ENCODE results near the gene PCSK4. TPM values are rescaled to one million over a fixed set of nuclear protein-coding genes. Genes with fewer than 3 reads are reported as not detected.
A peak's percentile ranks its signal among the peaks of the same experiment; 100 is the strongest.

The PCSK4 gene
- total RNA-seq, 2 experiments from 2014 or later: 1.8 to 3.9 TPM

DNA sequence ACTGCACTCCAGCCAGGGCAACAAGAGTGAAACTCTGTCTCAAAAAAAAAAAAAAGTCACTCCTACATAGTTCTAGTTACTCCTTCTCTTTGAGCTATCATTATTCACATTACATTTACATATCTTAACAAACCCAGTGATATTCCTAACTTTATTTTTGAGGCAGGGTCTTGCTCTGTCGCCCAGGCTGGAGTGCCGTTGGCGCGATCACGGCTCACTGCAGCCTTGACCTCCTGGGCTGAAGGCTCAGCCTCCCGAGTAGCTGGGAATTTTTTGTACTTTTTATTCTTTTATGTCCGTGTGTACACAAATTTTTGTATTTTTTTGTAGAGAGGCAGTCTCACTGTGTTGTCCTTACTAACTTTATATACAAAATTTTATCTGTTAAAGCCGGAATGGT lies 52.5 kb downstream of the PCSK4 start:
- ChIA-PET CTCF (interaction anchor here (0.5 to 1.7 kb wide), 8 partner anchors 11 to 158 kb away, joined by 3 to 5 read pairs (median 3); no protein-coding TSS in a partner anchor), POLR2A (interaction anchor here (0.6 kb wide), 2 partner anchors 25 to 754 kb away, joined by 3 to 4 read pairs; no protein-coding TSS in a partner anchor)
- Mint-ChIP-seq H3K4me3 (peak overlapping the region; percentile 94), H3K27me3 (no peaks in the 10 kb centered on the region), H3K27ac (no peak overlapping the region), H3K36me3 (ENCODE audit: low read depth) (peaks cover 51% of the 10 kb centered on the region), H3K9me3 (ENCODE audit: low read depth) (no peaks in the 10 kb centered on the region), H3K4me1 (peaks cover 34% of the 10 kb centered on the region)
- DNase-seq (no peak), ATAC-seq (no peak)
- intact Hi-C loops (cut with DNase I, micrococcal nuclease): loop anchor here (1.0 to 5.0 kb wide), 10 partner anchors 30 to 640 kb away; partner anchors contain the start of genes DAZAP1 (in 2 of the 2), ADAMTSL5 (in 1 of the 2), C19orf25 (in 1 of the 2) and FAM174C (in 1 of the 2)

DNA sequence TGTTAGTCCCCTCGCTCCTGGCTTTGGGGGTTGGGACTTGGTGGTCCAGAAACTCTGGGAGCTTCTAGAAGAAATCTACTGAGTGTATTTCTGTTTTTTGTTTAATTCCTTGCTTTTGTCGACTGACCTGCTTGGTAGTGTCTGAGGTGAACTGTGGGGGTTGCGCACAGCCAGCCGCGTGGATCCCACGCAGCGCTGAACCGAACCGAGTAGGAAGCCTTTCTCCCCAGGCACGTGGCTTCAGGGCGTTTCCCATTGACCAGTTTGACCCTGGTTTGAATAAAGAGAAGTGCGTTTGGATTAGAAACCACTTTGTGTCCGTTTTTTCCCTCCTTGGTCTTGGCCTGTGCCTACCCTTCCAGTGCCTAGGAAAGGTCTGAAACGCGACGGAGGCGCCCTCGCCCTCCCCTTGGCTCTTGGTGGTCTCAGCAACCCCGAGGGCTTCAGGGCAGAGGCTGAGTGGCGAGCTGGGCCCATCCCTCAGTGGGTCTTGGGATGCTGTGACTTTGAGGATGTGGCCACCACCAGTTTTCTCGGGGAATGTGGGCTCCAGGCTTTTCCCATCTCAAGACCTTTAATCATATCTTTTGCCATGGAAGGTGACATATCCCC lies 54.7 kb downstream of the PCSK4 start:
- DNase-seq (no peak), ATAC-seq (no peak)
- Mint-ChIP-seq H3K9me3 (ENCODE audit: low read depth) (no peaks in the 10 kb centered on the region), H3K36me3 (ENCODE audit: low read depth) (peaks cover 39% of the 10 kb centered on the region), H3K27ac (no peak overlapping the region), H3K4me3 (no peak overlapping the region), H3K27me3 (no peaks in the 10 kb centered on the region), H3K4me1 (peaks cover 19% of the 10 kb centered on the region)
- POLR2A ChIA-PET: no interaction called here
- intact Hi-C loops (cut with DNase I, micrococcal nuclease): loop anchor here in 1 of 2 experiments (5.0 kb wide), 1 partner anchor 638 kb away; the partner anchor contains the start of gene PTBP1
- CTCF ChIA-PET: no interaction called here

DNA sequence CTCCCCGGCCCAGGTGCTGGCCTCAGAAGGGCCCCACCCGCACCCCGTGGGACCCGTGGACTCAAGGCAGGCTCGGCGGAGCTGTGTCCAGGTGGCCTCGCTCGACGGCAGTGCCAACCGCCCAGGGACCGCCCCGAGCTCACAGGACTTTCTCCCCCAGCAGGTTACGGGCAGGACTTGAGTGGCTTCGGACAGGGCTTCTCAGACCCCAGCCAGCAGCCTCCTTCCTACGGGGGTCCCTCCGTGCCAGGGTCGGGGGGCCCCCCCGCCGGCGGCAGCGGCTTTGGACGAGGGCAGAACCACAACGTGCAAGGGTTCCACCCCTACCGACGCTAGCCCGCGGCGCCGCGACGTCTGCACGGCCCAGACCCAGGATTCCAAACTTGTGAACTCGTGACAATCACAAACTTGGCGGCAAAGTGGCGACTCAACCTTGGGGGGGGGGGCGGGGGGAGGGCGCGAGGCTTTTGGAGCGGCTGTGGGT lies 55.5 kb downstream of the PCSK4 start:
- no peaks in the 10 kb centered on the region for H3K9me3 Mint-ChIP-seq (ENCODE audit: low read depth)
- intact Hi-C loops (cut with DNase I, micrococcal nuclease): loop anchor here in 1 of 2 experiments (5.0 kb wide), 1 partner anchor 637 kb away; the partner anchor contains the start of gene PTBP1
- H3K36me3 Mint-ChIP-seq (ENCODE audit: low read depth): peaks cover 30% of the 10 kb centered on the region
- no peaks in the 10 kb centered on the region for H3K27me3 Mint-ChIP-seq
- ATAC-seq (no peak), DNase-seq (no peak)
- no peak overlapping the region for H3K27ac Mint-ChIP-seq
- peaks cover 10% of the 10 kb centered on the region for H3K4me1 Mint-ChIP-seq
- H3K4me3 Mint-ChIP-seq: no peak overlapping the region
- POLR2A ChIA-PET: no interaction called here
- CTCF ChIA-PET: no interaction called here

DNA sequence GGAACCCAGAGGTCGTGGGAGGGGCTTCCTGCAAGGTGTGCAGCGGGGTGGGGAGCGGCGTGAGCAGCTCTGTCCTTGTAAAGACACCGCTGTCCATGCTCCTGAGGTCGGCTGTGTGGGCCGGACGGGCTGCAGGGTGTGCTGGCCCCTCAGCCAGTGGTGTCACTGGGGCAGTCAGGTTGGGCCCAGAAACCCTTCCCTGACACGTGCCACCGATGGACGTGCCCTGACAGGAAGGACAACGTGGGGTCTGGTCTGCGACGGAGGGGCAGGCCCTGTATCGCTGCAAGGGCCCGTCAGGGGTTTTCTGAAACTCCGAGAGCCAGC lies 56.1 kb downstream of the PCSK4 start:
- DNase-seq (no peak), ATAC-seq (no peak)
- H3K27ac Mint-ChIP-seq: no peak overlapping the region
- H3K4me3 Mint-ChIP-seq: no peak overlapping the region
- POLR2A ChIA-PET: no interaction called here
- CTCF ChIA-PET: no interaction called here
- peaks cover 24% of the 10 kb centered on the region for H3K36me3 Mint-ChIP-seq (ENCODE audit: low read depth)
- no peaks in the 10 kb centered on the region for H3K9me3 Mint-ChIP-seq (ENCODE audit: low read depth)
- intact Hi-C loops (cut with DNase I, micrococcal nuclease): no loop called here
- H3K4me1 Mint-ChIP-seq: peaks cover 9% of the 10 kb centered on the region
- no peaks in the 10 kb centered on the region for H3K27me3 Mint-ChIP-seq

DNA sequence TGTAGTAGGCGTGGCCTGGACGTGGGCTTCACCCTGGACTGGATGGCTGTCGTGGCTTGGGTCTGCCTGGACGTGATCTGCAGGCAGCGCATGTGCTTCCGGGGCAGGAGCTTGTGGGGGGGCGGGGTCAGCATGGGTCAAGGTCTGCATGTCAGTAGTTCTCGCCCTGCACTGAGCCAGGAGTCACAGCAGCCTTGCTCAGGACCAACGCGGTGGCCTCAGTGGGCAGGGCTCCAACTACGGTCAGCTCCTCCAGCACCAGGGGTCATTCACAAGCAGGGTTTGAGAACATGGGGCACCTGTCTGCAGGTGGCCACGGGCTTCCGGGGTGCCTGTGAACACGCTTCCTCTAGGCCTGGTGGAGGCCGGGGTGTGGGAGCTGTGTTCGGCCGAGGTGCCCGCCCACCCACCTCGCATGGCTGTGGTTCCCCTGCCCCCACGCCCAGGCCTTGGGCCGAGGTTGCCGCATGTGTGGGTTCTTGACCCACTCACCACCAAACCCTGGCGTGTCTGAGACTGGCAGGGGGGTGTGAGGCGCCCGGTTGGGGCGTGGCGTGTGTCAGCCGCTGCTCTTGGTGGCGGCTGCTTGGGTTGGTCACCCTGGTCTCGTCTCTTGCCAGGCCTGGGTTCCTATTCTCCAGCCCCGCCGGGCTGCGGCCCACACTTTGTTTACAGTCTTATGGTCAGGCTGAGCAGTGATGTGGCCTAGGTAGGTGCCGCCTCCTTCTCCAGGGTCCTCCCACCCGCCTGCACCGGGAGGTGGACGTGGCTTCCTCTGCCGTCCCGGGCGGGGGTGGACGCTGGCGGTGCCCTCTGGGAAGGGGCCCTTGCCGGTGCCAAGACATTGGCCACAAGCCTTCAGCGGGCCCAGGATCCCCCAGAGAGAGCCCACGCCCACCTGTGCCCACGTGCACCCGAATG lies 56.8 kb downstream of the PCSK4 start:
- Mint-ChIP-seq H3K27me3 (no peaks in the 10 kb centered on the region), H3K4me3 (no peak overlapping the region), H3K4me1 (peaks cover 9% of the 10 kb centered on the region), H3K9me3 (ENCODE audit: low read depth) (no peaks in the 10 kb centered on the region), H3K27ac (no peak overlapping the region), H3K36me3 (ENCODE audit: low read depth) (peaks cover 22% of the 10 kb centered on the region)
- intact Hi-C loops (cut with DNase I, micrococcal nuclease): no loop called here
- CTCF ChIA-PET: no interaction called here
- POLR2A ChIA-PET: no interaction called here
- DNase-seq (no peak), ATAC-seq (no peak)

DNA sequence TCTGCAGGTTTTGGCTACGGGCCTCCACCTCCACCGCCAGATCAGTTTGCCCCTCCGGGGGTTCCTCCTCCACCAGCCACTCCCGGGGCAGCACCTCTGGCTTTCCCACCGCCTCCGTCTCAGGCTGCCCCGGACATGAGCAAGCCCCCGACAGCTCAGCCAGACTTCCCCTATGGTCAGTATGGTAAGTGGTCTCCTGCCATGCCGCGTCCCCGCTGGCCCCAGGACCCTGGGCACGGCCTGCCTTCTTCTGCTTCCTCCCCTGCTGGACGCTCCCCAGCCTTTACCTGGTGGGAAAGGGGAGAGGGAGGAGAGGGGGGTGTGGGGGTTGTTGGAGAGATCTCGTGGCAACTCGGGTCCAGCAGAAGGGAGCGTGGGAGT lies 57.7 kb downstream of the PCSK4 start:
- peaks cover under 1% of the 10 kb centered on the region for H3K4me1 Mint-ChIP-seq
- intact Hi-C loops (cut with DNase I, micrococcal nuclease): no loop called here
- DNase-seq: no peak
- peaks cover 19% of the 10 kb centered on the region for H3K36me3 Mint-ChIP-seq (ENCODE audit: low read depth)
- no peak overlapping the region for H3K4me3 Mint-ChIP-seq
- POLR2A ChIA-PET: no interaction called here
- H3K27me3 Mint-ChIP-seq: no peaks in the 10 kb centered on the region
- no peaks in the 10 kb centered on the region for H3K9me3 Mint-ChIP-seq (ENCODE audit: low read depth)
- ATAC-seq: no peak
- CTCF ChIA-PET: no interaction called here
- H3K27ac Mint-ChIP-seq: no peak overlapping the region

DNA sequence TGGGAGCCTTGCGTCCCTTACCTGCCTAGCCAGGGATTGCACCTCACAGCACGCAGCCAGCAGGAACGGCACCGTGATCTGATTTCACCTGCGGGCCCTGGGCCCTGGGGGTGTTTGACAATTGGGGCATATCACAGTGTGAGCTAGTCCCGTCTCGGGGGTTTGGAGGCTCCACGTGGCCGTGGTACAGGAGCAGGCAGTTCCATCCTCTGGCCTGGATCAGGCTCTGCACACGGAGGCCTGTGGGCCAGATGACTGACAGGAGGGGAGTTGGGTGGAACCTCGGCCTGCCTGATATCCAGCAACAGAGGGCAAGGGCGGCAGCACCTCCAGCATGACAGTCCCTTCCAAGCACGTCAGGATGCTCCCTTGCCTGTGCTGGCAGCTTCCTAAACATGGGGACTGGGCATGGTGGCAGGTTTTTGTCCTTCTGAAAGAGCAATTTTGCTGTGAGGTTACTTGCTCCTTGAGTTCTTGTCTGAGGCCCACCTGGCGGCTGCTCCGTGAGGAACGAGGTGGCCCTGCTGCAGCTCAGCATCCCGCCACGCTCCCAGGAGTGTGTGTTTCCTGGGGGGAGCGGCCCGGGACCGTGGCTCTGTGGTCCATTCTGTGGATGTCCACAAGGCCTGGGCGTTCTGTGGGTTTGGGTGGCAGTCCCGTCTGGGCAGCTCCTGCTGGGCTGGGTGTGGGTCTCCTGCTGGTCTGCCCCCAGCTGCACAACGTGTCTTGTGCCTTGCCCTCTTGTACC lies 58.2 kb downstream of the PCSK4 start:
- Mint-ChIP-seq H3K27ac (no peak overlapping the region), H3K4me3 (no peak overlapping the region), H3K9me3 (ENCODE audit: low read depth) (no peaks in the 10 kb centered on the region), H3K36me3 (ENCODE audit: low read depth) (peaks cover 19% of the 10 kb centered on the region), H3K4me1 (no peaks in the 10 kb centered on the region), H3K27me3 (no peaks in the 10 kb centered on the region)
- POLR2A ChIA-PET: interaction anchor here (0.5 kb wide), 1 partner anchor 18 kb away, joined by 4 read pairs; no protein-coding TSS in a partner anchor
- ATAC-seq (no peak), DNase-seq (no peak)
- intact Hi-C loops (cut with DNase I, micrococcal nuclease): no loop called here
- CTCF ChIA-PET: interaction anchor here (0.6 kb wide), 1 partner anchor 241 kb away, joined by 3 read pairs; no protein-coding TSS in a partner anchor

Other genes starting within 250 kb of the PCSK4 start
- gene ATP5F1D, start 248.6 kb downstream of the PCSK4 start, total RNA-seq: 100 to 1,000 TPM; 161 to 180 TPM
- gene MIDN, start 241.8 kb downstream of the PCSK4 start, total RNA-seq: 10 to 100 TPM; 46.5 to 47.9 TPM
- gene CIRBP, start 221.0 kb downstream of the PCSK4 start, total RNA-seq: 100 to 1,000 TPM; 123 to 188 TPM
- 10 to 100 TPM; 75.3 to 88.3 TPM for gene FAM174C, start 214.8 kb downstream of the PCSK4 start, total RNA-seq
- gene EFNA2, start 204.5 kb downstream of the PCSK4 start, total RNA-seq: not detected
- 100 to 1,000 TPM in 1 of 2 experiments, 10 to 100 TPM in 1; 93.4 to 113 TPM for gene NDUFS7, start 106.4 kb downstream of the PCSK4 start, total RNA-seq
- 10 to 100 TPM; 30.4 to 31.5 TPM for gene GAMT, start 88.8 kb downstream of the PCSK4 start, total RNA-seq
- 100 to 1,000 TPM; 248 to 347 TPM for gene DAZAP1, start 82.8 kb downstream of the PCSK4 start, total RNA-seq
- gene RPS15, start 52.0 kb downstream of the PCSK4 start, total RNA-seq: 1,000 to 10,000 TPM; 1,716 to 1,858 TPM
- gene APC2, start 40.2 kb downstream of the PCSK4 start, total RNA-seq: under 1 TPM; 0.09 to 0.14 TPM
- gene C19orf25, start 11.1 kb downstream of the PCSK4 start, total RNA-seq: 10 to 100 TPM; 19.9 to 26.9 TPM
- gene REEP6, start 831 bp upstream of the PCSK4 start, total RNA-seq: 1 to 10 TPM; 2.1 to 2.7 TPM
- gene ADAMTSL5, start 22.7 kb upstream of the PCSK4 start, total RNA-seq: 1 to 10 TPM; 2.5 to 3.8 TPM
- gene PLK5, start 33.7 kb upstream of the PCSK4 start, total RNA-seq: not detected
- 1 to 10 TPM; 6.2 to 6.7 TPM for gene MEX3D, start 78.0 kb upstream of the PCSK4 start, total RNA-seq
- gene MBD3, start 102.5 kb upstream of the PCSK4 start, total RNA-seq: 10 to 100 TPM; 68.9 to 87.5 TPM
- gene UQCR11, start 115.1 kb upstream of the PCSK4 start, total RNA-seq: 100 to 1,000 TPM; 152 to 226 TPM
- 100 to 1,000 TPM; 115 to 133 TPM for gene TCF3, start 162.3 kb upstream of the PCSK4 start, total RNA-seq

All from activated CD4-positive, alpha-beta T cell treated with anti-CD3 and anti-CD28 coated beads for 36 hours (primary cell).